ENCODE data around the gene ANKRD24. TPM values are rescaled to one million over a fixed set of nuclear protein-coding genes. Genes with fewer than 3 reads are reported as not detected.

ANKRD24 gene
- total RNA-seq: 0.13 and 0.14 TPM in 2 replicates

GRCh38 chr19:4182084-4182810, at the start of gene ANKRD24, which contains the start of gene SIRT6:
ANKRD24 (plus strand) TSS chr19:4182689; CDS start chr19:4186426, 3,737 bp downstream.
SIRT6 (minus strand) TSS chr19:4182563; CDS start chr19:4182539, 24 bp downstream.

GRCh38 chr19:4229179-4229931, 46.9 kb downstream of the ANKRD24 start, which contains the start of gene EBI3:
EBI3 (plus strand) TSS chr19:4229523; CDS start chr19:4229551, 28 bp downstream.

GRCh38 chr19:4246767-4247593, 64.5 kb downstream of the ANKRD24 start, which contains the start of gene YJU2:
YJU2 (plus strand) TSS chr19:4247080; CDS start chr19:4247147, 67 bp downstream.

Other genes starting within 250 kb of the ANKRD24 start
- gene NMRK2, start 249.6 kb upstream of the ANKRD24 start, total RNA-seq: not detected in 2 replicates
- gene DAPK3, start 211.6 kb upstream of the ANKRD24 start, total RNA-seq: 80.1 and 86.1 TPM in 2 replicates
- gene EEF2, start 197.2 kb upstream of the ANKRD24 start, total RNA-seq: 1,764 and 1,853 TPM in 2 replicates
- 31.3 and 35.8 TPM in 2 replicates for gene PIAS4, start 175.0 kb upstream of the ANKRD24 start, total RNA-seq
- 19.9 and 28.3 TPM in 2 replicates for gene ZBTB7A, start 115.8 kb upstream of the ANKRD24 start, total RNA-seq
- gene MAP2K2, start 58.6 kb upstream of the ANKRD24 start, total RNA-seq: 143 and 156 TPM in 2 replicates
- gene CREB3L3, start 29.1 kb upstream of the ANKRD24 start, total RNA-seq: not detected in 2 replicates
- gene SIRT6, start 126 bp upstream of the ANKRD24 start, total RNA-seq: 11.3 and 12.4 TPM in 2 replicates
- 0.14 and 0.27 TPM in 2 replicates for gene EBI3, start 46.8 kb downstream of the ANKRD24 start, total RNA-seq
- 18.1 and 19.0 TPM in 2 replicates for gene YJU2, start 64.4 kb downstream of the ANKRD24 start, total RNA-seq
- gene SHD, start 96.6 kb downstream of the ANKRD24 start, total RNA-seq: not detected in 2 replicates
- gene TMIGD2, start 119.7 kb downstream of the ANKRD24 start, total RNA-seq: not detected in 2 replicates
- gene FSD1, start 121.9 kb downstream of the ANKRD24 start, total RNA-seq: 16.0 and 18.1 TPM in 2 replicates
- 3.6 and 6.2 TPM in 2 replicates for gene STAP2, start 156.1 kb downstream of the ANKRD24 start, total RNA-seq
- gene MPND, start 160.9 kb downstream of the ANKRD24 start, total RNA-seq: 6.2 and 6.9 TPM in 2 replicates
- 81.8 and 95.6 TPM in 2 replicates for gene SH3GL1, start 217.9 kb downstream of the ANKRD24 start, total RNA-seq
- gene CHAF1A, start 220.0 kb downstream of the ANKRD24 start, total RNA-seq: 21.4 and 25.6 TPM in 2 replicates

Measured in thoracic aorta endothelial cell (primary cell).